CD4-positive, alpha-beta T cell treated with Interleukin-6 for 4 hours (primary cell): ENCODE results near the gene YARS2.
"Not testable (repeated sequence)": the region's sequence is repeated elsewhere in the genome, so short reads cannot be mapped to it uniquely, and the experiment has no call there.

Source experiments
- DNase-seq: peaks from one replicate; pipeline ENCODE4 v3.0.0-alpha.2; 2020; ENCODE audit warnings: mixed read lengths

The YARS2 gene

GRCh38 chr12:32742133-32742532 is 13.6 kb downstream of the YARS2 start:
- no peak for DNase-seq

GRCh38 chr12:32739279-32739678 is 16.4 kb downstream of the YARS2 start:
- DNase-seq, result no peak

DNA sequence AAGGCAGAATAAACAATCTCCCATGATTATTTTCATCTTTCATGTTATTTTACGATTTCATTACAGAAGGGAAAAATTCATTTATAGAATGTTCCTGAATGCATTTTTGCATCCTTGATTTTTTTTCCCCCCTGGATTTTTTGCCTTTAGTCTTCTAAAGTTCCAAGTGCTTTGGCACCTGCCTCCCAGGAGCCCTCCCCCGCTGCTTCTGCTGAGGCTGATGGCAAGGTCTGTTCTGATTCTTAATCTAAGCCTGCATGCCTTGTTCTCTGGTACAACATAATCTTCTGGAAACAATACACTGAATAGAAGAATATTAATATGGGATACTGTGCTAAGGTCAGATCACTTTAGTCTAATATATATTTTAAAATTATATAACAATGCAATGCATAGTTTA is 18.0 kb downstream of the YARS2 start:
- no peak for DNase-seq

DNA sequence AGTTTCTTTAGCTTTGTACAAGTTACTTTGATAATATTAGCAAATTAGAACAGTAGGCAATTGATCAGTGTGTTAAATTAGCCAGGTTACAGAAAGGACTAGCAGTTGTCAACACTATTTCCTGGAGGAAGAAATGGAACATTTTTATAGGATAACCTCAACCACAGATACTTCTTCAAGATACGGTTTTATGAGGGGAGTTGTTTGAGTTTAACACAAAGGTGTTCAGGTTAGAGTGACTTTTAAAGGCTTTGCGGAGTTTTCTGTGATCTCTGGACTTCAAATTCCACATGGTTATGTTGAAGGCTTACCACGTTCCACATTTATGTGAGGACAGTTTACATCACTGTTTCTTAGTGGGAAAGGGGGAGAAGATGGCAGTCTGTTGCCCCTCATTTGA is 19.3 kb downstream of the YARS2 start:
- DNase-seq, result no peak

DNA sequence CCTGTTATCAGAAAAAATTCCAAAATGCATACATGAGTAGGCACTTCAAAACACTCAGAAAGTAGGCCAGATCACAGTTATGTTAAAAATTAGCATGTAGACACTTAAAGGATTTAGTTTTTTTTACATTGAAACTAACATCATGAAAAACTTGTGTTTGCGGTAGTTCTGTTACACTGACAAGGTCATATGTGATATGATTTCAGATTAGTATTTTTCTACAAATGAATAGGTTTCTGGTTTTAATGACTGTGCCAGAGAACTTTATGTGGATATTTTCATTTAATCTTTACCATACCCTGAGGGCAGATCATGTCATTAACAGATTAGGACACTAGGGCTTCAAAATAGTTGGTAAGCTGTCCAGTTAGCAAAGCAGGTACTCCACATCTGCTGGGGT is 20.7 kb downstream of the YARS2 start:
- no peak for DNase-seq

- DNase-seq, result no peak
Observed at GRCh38 chr12:32727237-32727636, 28.5 kb downstream of the YARS2 start.

- no peak for DNase-seq
Observed at GRCh38 chr12:32726286-32726685, 29.4 kb downstream of the YARS2 start.

DNA sequence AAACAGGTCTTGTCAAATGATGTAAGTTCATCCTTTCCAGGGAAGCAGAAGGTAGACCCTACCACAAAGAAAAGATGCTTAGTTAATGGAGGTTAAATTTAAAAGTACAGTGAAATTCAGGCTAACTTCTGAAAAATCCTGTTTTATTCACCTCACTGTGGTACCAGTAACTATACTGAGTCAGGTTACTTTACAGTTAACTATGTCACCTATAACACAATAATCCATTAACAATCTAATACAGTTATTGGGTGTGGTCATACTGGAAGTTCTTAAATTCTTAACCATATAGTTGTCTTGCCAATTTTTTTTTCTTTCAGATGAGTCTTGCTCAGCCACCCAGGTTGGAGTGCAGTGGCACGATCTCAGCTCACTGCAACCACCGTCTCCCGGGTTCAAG is 30.4 kb downstream of the YARS2 start:
- not testable (repeated sequence) for DNase-seq

DNA sequence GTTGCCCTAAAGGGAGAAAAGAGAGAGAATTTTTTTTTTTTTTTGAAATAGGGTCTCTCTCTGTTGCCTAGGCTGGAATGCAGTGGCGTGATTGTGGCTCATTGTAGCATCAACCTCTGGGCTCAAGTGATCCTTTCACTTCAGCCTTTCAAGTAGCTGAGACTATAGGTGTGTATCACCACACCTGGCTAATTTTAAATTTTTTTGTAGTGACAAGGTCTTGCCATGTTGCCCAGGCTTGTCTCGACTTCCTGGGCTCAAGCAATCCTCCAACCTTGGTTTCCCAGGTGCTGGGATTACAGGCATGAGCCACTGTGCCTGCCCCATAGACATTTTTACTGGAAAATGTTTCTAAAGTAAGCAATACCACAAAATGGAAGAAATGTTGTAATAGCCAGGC is 36.8 kb downstream of the YARS2 start:
- no peak for DNase-seq

DNA sequence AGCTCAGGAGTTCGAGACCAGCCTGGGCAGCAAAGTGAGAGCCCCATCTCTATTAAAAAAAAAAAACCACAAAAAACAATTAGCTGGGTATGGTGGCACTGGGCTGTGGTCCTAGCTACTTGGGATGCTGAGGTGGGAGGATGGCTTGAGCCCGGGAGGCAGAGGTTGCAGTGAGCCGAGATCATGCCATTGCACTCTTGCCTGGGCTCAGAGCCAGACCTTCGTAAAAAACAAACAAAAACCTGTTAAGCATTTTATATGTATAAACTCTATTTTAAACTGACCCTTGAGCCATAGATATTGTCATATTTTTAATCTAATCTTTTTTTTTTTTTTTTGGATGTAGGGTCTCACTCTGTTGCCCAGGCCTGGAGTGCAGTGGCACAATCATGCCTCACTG is 40.9 kb downstream of the YARS2 start:
- DNase-seq, result no peak

- no peak for DNase-seq
Observed at GRCh38 chr12:32708926-32709325, 46.8 kb downstream of the YARS2 start.

DNA sequence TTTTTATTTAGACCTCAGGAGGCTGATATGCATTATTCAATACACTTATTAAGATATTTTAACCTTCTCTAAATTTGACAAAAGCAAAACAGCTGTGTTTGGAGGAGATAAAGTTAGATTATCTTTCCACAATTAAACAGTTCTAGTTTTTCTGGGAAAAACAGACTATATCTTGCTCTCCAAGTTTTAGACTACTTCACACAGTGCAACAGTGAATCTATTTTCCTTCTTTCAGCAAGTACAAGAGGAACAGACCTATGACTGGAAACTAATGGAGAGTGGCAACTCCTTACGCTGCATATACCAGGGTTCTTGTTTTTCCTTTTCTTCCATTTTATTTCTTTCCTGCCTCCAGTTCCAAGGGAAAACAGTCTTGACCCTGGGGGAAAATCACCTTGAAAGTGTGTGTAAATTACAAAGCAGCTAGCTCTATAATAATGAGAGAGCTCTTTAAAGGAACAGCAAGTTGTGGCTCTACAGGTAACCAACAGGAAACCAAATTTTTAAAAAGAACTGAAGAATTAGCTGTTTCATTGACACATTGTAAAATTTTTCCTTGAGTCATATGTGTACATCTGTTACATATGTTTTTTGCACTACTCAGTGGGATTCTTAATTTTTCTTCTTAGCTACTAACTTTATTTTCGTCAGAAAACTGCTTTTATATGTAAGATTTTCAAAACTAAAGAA is 49.2 kb downstream of the YARS2 start:
- DNase-seq, result no peak

- DNase-seq, result no peak
Observed at GRCh38 chr12:32705783-32706182, 49.9 kb downstream of the YARS2 start.

DNA sequence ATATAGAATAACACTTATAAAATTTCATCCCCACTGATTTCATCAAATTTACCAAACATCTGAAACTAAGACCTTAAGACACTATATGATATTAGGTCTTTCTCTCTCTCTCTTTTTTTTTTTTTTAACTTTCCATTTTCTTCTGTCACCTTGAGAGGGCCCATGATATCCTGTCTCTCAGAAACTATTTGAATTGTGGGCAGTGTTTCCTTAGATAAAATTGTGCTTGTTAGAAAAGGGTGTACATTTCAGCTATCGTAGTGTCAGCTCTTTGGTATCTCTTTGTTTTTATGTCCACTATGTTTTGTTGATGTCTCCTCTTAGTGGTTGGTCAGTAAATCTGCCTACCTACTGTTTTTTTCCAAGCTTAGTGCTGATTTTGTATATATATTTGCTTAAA is 52.8 kb downstream of the YARS2 start:
- DNase-seq, result no peak

GRCh38 chr12:32702473-32702872 is 53.2 kb downstream of the YARS2 start:
- no peak for DNase-seq

GRCh38 chr12:32699437-32699836 is 56.3 kb downstream of the YARS2 start:
- not testable (repeated sequence) for DNase-seq

DNA sequence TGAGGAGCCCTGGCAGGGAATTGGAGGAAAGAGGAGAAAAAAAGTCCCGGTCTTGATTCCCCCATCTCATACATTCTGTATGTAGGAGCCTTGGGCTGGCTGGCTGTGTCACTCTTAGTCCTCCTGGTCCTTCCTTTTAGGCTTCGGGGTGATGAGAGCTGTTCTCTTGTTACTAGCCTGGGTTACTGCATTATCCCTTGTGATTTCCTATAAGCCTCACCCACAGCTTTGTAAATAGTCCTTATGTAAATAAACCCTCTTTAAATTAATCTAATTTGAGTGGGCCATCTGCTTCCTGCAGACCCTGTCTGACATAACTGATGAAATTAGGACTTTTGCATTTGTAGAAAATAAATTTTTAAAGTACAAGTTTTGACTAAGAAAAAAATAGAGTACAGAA is 57.4 kb downstream of the YARS2 start:
- no peak for DNase-seq

GRCh38 chr12:32697445-32697844 is 58.3 kb downstream of the YARS2 start:
- DNase-seq, result no peak
